AML-193 (cell line): Measurements from ENCODE around the gene GINS2.

Experiments
- DNase-seq, 2 experiments: peaks; one replicate each; lab custom pipeline; 2025; lab: John Stamatoyannopoulos, UW

Gene GINS2

GRCh38 chr16:85667261-85667660 lies 21.5 kb downstream of the GINS2 start:
- no peak for DNase-seq

DNA sequence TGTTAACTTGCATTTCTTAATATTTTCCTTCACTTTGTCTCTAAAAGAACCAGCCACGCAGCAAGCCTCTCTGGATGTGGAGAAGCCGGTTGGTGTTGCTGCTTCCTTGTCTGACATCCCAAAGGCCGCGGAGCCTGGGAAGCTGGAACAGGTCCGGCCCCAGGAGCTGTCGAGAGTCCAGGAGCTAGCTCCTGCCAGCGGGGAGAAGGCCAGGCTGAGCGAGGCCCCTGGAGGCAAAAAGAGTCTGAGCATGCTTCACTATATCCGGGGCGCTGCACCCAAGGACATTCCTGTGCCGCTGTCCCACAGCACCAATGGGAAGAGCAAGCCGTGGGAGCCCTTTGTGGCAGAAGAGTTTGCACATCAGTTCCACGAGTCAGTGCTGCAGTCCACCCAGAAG lies 22.8 kb downstream of the GINS2 start:
- DNase-seq: no peak

- DNase-seq: no peak
These were observed 23.4 kb downstream of the GINS2 start for GRCh38 chr16:85665373-85665740.

DNA sequence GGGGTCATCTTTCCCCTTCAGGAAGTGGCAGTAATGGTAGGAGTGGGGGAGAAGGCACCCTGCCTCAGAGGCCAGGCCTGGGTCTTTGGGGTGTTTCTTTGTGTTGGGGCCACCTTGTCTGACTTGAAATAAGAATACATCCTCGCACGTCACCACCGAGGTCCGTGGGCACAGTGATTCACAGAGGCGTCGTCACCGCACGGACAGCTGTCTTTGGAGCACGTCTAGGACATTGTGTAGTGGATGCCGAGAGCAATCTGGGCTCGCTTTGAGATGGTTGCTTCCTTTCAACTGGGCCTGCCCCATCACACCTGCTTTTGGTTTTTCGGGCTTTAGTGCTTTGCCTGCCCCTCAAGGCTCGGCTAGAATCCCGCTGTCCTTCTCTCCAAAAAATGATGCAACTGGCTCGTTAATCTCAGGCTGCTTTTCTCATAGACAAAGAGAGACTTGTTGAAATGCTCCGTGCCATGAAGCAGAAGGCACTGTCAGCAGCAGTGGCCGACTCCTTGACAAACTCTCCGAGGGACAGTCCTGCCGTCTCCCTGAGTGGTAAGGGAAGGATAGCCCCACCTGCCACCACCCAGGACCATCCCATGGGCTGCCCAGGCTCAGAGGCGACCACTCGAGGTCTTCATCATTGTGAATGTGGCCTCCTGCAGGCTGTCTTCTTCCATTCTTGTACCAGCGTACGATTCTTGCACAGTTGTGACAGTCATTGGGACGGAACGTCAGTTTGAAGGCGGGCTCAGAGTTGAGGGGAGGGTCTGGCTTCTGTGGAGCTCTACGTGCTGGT lies 24.0 kb downstream of the GINS2 start:
- no peak for DNase-seq

DNA sequence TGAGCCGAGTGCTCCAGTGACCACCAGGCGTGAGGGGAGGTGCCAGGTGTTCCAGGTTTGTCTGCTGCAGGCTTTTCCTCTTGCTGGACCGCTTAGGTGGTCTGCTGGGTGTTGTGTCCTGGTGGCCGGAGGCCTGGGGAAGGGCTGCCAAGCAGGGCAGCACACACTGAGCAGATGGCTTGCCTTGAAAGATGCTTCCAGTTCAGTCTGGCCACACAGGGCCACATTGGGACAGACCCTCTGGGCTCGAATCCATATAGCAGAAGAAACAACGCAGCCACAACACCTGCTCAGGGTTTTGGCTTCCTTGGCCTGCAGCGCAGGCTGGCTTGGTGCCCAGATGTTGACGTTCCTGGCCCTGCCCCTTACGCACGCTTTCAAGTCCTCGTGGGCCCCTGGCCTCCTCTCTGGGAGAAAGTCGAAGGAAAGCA lies 24.8 kb downstream of the GINS2 start:
- no peak for DNase-seq

- DNase-seq: no peak
These were observed 25.6 kb downstream of the GINS2 start for GRCh38 chr16:85662976-85663830.

DNA sequence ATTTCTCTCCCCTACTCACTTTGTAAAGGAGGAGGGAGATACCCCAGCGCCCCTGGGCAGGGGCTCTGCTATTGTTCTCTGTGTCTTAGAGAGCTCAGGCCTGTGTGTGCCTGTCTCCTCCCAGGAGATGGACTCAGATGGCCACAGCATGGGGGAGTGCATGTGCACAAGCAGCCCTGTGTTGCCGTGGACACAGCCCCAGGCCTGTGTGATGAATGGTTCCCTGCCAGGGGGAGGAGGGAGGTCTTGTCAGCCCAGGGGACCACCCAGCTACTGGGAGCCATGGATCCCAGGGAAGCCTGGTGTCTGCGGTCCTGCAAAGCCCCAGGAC lies 26.3 kb downstream of the GINS2 start:
- DNase-seq: no peak

GRCh38 chr16:85661740-85662481 lies 26.8 kb downstream of the GINS2 start:
- no peak for DNase-seq

DNA sequence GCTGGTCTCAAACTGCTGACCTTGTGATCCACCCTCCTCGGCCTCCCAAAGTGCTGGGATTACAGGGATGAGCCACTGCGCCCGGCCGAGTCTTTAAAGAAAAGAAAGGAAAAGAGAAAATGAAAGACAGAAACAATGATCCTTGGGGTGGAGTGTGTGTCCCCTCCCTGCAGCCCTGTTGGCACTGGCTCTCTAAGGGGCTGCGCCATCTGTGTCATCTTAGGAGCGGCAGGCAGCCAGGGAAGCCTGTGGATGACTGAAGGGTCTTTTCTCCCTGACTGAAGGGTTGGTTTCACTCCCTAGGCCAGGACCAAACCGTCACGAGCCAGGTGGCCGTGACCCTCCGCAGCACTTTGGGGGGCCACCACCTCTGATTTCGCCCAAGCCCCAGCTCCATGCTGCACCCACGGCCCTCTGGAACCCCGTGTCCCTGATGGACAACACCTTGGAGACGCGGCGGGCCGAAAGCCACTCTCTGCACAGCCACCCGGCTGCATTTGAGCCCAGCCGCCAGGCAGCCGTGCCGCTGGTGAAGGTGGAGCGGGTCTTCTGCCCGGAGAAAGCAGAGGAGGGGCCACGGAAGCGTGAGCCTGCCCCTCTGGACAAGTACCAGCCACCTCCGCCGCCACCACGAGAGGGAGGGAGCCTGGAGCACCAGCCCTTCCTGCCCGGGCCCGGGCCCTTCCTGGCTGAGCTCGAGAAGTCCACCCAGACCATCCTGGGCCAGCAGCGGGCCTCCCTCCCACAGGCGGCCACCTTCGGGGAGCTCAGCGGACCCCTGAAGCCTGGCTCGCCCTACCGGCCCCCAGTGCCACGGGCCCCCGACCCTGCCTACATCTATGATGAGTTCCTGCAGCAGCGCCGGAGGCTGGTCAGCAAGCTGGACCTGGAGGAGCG lies 27.7 kb downstream of the GINS2 start:
- DNase-seq: no peak

DNA sequence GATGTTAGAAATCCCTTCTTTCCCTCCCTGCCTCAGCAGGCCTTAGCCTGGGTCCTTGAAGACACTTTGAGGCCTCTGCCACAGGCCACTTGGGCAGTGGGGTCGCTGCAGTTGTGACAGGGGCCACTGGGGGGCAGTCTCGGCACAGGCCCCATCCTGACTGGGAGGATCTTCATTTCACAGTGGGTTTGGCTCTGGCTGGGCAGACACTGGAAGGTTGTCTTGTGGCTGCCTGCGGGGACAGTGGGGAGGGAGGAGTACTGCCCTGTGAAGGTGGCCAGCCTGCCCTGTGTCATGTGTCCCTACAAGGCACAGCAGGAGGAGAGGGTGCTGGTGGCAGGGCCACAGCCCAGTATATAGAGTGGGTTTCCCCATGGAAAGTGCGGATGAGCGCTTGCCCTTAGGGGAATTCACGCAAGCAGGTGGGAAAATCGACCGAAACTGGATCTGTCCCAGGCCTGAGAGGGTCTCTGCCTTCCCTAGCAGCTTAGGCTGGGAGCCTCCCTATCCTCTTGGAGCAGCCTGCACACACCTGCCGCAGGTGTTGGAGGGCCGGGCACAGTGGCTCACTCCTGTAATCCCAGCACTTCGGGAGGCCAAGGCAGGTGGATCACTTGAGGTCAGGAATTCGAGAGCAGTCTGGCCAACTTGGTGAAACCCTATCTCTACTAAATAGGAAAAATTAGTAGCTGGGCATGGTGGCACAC lies 28.8 kb downstream of the GINS2 start:
- DNase-seq: peak; percentile 36 to 37

- no peak for DNase-seq
These were observed 29.4 kb downstream of the GINS2 start for GRCh38 chr16:85659336-85659735.

GRCh38 chr16:85658504-85659326 lies 30.0 kb downstream of the GINS2 start:
- no peak for DNase-seq

DNA sequence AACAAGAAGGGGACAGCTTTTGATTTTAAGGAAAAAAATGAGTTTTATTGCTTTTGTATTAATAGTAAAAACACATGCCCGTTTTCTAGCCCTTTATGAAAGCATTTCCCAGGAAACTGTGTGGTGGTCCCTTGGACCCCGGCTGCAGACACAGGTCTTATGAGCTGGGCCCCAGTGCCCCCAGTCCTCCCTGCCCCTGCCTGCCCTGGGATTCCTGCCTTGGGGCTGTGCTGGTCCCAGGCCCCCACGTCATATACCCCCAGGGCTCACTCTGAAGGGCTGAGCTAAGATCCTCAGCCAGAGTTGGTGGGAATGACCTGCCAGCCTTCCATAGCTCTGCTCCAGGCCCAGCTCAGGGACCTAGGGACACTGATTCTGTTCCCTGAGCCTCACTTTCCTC lies 30.8 kb downstream of the GINS2 start:
- DNase-seq: no peak

- no peak for DNase-seq
These were observed 31.5 kb downstream of the GINS2 start for GRCh38 chr16:85657267-85657650.

- no peak for DNase-seq
These were observed 32.1 kb downstream of the GINS2 start for GRCh38 chr16:85656351-85657266.

GRCh38 chr16:85655216-85656129 lies 33.3 kb downstream of the GINS2 start:
- DNase-seq: no peak

GRCh38 chr16:85654251-85655095 lies 34.3 kb downstream of the GINS2 start:
- no peak for DNase-seq
